Calu3 (cell line): ENCODE results near the gene TMEM143. TPM values are rescaled to one million over a fixed set of nuclear protein-coding genes. Genes with fewer than 3 reads are reported as not detected.

ENCODE experiments used
- BruUV-seq: library from RNA; stranded (reverse); fragments of 400-500 nt; replicated peaks from 2 replicates; lab custom pipeline; 2021; lab: Mats Ljungman, UMichigan
- CTCF ChIA-PET: fragments of 300-600 bp; sonication (Branson Sonifier 250); formaldehyde crosslinking; loops from one replicate; lab custom pipeline; 2022; ENCODE audit warnings: antibody characterized with exemption; lab: Charles Lee
- DNase-seq: peaks from one replicate; pipeline ENCODE4 v3.0.0; 2022
- H3K27ac Mint-ChIP-seq: one replicate; pipeline ENCODE4 v1.8.0; 2022; ENCODE audit warnings: mixed read lengths; ENCODE audit not compliant: unreplicated experiment
- H3K27me3 Mint-ChIP-seq: one replicate; pipeline ENCODE4 v1.8.0; 2022; ENCODE audit warnings: mixed read lengths; ENCODE audit not compliant: unreplicated experiment
- H3K36me3 Mint-ChIP-seq: one replicate; pipeline ENCODE4 v1.8.0; 2022; ENCODE audit warnings: mild to moderate bottlenecking, moderate library complexity, mixed read lengths; ENCODE audit not compliant: insufficient read depth, unreplicated experiment
- H3K4me1 Mint-ChIP-seq: one replicate; pipeline ENCODE4 v1.8.0; 2022; ENCODE audit warnings: mild to moderate bottlenecking, low read depth, mixed read lengths; ENCODE audit not compliant: unreplicated experiment
- H3K4me3 Mint-ChIP-seq: one replicate; pipeline ENCODE4 v1.8.0; 2022; ENCODE audit warnings: mild to moderate bottlenecking, low read depth, moderate library complexity, mixed read lengths; ENCODE audit not compliant: unreplicated experiment
- H3K9me3 Mint-ChIP-seq: one replicate; pipeline ENCODE4 v1.8.0; 2022; ENCODE audit warnings: low read depth, mixed read lengths; ENCODE audit not compliant: unreplicated experiment
- CTCF ChIP-seq: fragments of 200-600 bp; IDR thresholded peaks from one replicate; pipeline ENCODE4 v1.8.0; 2022; ENCODE audit warnings: antibody characterized with exemption; ENCODE audit not compliant: unreplicated experiment
- intact Hi-C: fragments of 100-400 bp; cut with micrococcal nuclease; formaldehyde crosslinking; loops from one replicate; pipeline ENCODE4 v1.10.0; 2022; ENCODE audit not compliant: unreplicated experiment
- total RNA-seq: library from RNA; stranded (reverse); gene quantifications from 2 replicates; pipeline ENCODE4 v1.2.3, GENCODE V29; 2022

TMEM143 gene
- total RNA-seq, 1 experiment from 2014 or later, result 10.4 TPM

- BruUV-seq, result no TSS peak
- CTCF ChIA-PET, result no interaction called here
- peaks cover 34% of the 10 kb centered on the region for H3K4me1 Mint-ChIP-seq
Measured at GRCh38 chr19:48397263-48398101, 33.7 kb upstream of the TMEM143 start.

GRCh38 chr19:48396824-48397176, 33.1 kb upstream of the TMEM143 start:
- Mint-ChIP-seq H3K4me3 (peak overlapping the region; percentile 53), H3K9me3 (peaks cover 3% of the 10 kb centered on the region), H3K4me1 (peaks cover 34% of the 10 kb centered on the region), H3K27ac (peak overlapping the region; percentile 3), H3K27me3 (peaks cover 92% of the 10 kb centered on the region), H3K36me3 (peaks cover 33% of the 10 kb centered on the region)
- intact Hi-C loops, result no loop called here
- no TSS peak for BruUV-seq
- CTCF ChIA-PET, result no interaction called here
- no peak for TF ChIP-seq CTCF
- DNase-seq, result no peak

More at GRCh38 chr19:48397263-48398101, 33.7 kb upstream of the TMEM143 start:
- Mint-ChIP-seq H3K27me3 (peaks cover 85% of the 10 kb centered on the region), H3K9me3 (peaks cover 3% of the 10 kb centered on the region), H3K27ac (peak overlapping the region; percentile 3), H3K4me3 (peak overlapping the region; percentile 53), H3K36me3 (peaks cover 30% of the 10 kb centered on the region)
- no peak for DNase-seq
- intact Hi-C loops, result no loop called here
- no peak for TF ChIP-seq CTCF

GRCh38 chr19:48396016-48396823, 32.5 kb upstream of the TMEM143 start:
- no peak overlapping the region for H3K4me3 Mint-ChIP-seq
- no peak overlapping the region for H3K27ac Mint-ChIP-seq
- no peak for DNase-seq
- no TSS peak for BruUV-seq
- H3K9me3 Mint-ChIP-seq, result peaks cover 3% of the 10 kb centered on the region
- CTCF ChIA-PET, result interaction anchor here (0.8 kb wide), 1 partner anchor 64 kb away, joined by 3 read pairs; no protein-coding TSS in a partner anchor
- H3K4me1 Mint-ChIP-seq, result peaks cover 34% of the 10 kb centered on the region
- H3K36me3 Mint-ChIP-seq, result peaks cover 38% of the 10 kb centered on the region
- peaks cover 91% of the 10 kb centered on the region for H3K27me3 Mint-ChIP-seq
- TF ChIP-seq CTCF, result no peak
- intact Hi-C loops, result no loop called here

GRCh38 chr19:48395499-48395898, 31.8 kb upstream of the TMEM143 start:
- no peak for DNase-seq
- Mint-ChIP-seq H3K36me3 (peaks cover 45% of the 10 kb centered on the region), H3K4me1 (peaks cover 34% of the 10 kb centered on the region), H3K9me3 (peaks cover 3% of the 10 kb centered on the region), H3K27me3 (peaks cover 86% of the 10 kb centered on the region), H3K27ac (no peak overlapping the region), H3K4me3 (no peak overlapping the region)
- CTCF ChIA-PET, result interaction anchor here (0.6 to 0.8 kb wide), 3 partner anchors 63 to 247 kb away, joined by 3 read pairs; no protein-coding TSS in a partner anchor
- no TSS peak for BruUV-seq
- no peak for TF ChIP-seq CTCF
- intact Hi-C loops, result no loop called here
